Stimulated activated CD8-positive, alpha-beta memory T cell treated with anti-CD3 and anti-CD28 coated beads, Interleukin-2, amount 100 ng/mL, for 1 hour (primary cell): ENCODE results near the gene PCMT1.

ENCODE experiments used
- DNase-seq, 2 donors: peaks; one replicate each; pipeline ENCODE4 v3.0.0-alpha.2; 2020; ENCODE audit warnings: low read depth in 2 of 2

Gene PCMT1

DNA sequence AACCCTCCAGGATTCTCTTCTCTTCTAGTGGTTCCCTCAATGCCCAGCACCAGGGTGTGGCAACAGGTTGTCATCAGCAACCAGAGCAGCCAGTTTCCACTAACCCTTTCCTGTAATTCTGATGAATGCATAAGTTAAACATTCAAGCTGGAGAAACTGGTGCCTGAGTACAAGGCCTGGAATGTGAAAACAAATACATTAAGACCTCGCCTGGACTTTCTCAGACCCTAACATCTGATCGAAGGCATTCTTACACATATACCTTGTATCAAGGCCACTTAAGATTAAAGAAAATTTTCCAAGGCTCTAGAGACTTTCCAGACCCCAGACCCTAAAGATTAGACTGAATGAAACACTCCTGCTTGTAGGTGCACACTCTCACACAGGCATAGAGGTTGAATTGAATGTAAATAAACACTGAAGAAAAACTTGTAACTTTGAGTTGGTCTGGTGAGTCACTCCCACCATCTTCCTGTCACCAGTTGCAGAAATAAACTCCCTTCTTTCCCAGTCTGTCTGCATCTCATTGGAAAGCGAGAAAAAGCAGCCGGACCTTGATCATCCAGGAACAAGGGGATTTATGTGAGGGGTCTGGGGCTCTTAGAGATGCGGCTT is 105.6 kb downstream of the PCMT1 start:
- no peak for DNase-seq

GRCh38 chr6:149855741-149856140 is 106.2 kb downstream of the PCMT1 start:
- DNase-seq = no peak

DNA sequence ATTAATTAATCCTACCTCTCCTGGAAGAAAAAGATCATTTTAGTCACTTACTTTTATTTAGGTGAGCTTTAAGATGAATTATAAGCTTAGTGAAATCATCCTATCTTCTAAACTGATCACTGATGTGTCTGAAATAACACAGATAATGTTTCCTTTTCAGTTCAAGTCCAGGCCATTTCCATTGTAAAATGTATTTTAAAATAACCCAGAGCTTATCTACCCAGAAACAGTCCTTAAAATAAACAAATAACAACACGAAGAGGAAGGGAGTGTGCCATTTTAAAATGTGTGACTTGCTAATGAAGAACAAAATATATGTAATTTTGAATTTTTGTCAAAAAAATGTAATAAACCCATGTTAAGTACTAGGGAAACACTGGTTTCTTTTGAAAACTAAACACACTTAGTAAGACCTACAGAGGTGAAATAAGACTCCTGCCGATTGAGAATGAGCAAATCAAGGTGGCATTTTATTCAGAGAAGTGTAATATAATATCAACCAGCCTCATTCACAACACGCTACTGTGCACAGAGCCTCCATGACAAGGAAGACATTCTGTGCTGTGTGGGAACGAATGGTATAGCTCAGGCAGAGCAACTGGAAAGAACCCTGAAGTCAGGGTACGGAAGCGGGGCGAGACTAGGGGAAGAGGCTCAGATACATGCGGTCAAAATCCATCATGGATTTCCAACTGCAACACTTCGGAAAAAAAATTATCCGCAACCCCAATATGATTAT is 106.9 kb downstream of the PCMT1 start:
- DNase-seq = no peak

DNA sequence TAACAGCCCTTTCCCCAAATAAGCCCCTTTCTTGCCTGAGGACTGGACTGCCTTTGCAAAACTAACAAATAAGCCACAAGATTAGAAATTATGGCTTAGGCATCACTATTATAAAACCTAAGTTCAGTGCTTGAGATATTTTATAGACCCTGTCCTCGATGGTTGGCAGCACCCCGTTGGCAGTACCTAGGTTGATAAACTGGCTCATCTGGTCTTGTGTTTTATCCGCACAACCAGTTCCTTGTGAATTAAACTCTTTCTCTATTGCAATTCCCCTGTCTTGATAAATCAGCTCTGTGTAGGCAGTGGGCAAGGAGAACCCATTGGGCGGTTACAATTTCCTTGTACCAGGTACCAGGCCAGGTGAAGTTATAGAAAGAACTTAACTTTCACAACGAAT is 108.0 kb downstream of the PCMT1 start:
- DNase-seq = no peak

DNA sequence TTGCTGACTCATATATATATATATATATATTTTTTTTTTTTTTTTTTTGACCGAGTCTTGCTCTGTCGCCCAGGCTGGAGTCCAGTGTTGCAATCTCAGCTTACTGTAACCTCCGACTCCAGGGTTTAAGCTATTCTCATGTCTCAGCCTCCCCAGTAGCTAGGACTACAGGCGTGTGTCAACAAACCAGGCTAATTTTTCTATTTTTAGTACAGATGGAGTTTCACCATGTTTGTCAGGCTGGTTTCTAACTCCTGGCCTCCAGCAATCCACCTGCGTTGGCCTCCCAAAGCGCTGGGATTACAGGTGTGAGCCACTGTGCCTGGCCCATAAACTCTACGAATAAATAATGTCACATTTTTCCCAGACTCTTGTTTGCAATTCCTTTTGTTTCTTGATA is 109.8 kb downstream of the PCMT1 start:
- no peak for DNase-seq

DNA sequence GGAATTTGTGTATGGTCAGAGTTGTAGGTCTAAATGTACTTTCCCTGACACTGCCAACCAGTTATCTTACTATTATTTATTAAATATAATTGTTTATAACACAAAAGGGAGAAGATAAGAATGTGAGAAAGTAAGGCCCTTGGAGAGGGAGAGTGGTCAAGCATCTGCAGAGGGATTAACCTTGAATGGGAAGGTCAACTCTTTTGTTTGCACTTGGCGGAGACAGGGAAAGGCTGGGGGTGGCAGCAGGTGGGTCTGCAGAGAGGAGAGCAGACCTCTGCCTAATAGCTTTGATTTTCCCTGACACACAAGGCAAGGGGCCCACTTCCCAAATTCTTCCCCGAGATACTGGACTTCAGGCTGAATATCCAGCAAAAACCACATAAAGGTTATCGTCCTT is 110.4 kb downstream of the PCMT1 start:
- no peak for DNase-seq

- no peak for DNase-seq
Measured at GRCh38 chr6:149860513-149860833, 110.9 kb downstream of the PCMT1 start.
